Measurements from ENCODE around the gene SV2C.

- TF ChIP-seq CTCF (conservative IDR thresholded peaks at IDR 0.05; ENCODE audit: low read length) (no peak), EZH2phosphoT487 (IDR thresholded peaks at IDR 0.05; ENCODE audit: borderline replicate concordance) (no peak)
These were observed 110.5 kb downstream of the SV2C start for GRCh38 chr5:76193635-76194034.

Measured in Loucy (cell line).